ENCODE measurements around the gene GPANK1. TPM values are rescaled to one million over a fixed set of nuclear protein-coding genes. Genes with fewer than 3 reads are reported as not detected.
A peak's percentile ranks its signal among the peaks of the same experiment; 100 is the strongest.

GPANK1 gene
- total and polyA plus RNA-seq, 7 experiments from 2014 or later = 12.8 to 35.1 (median 27.2) TPM

DNA sequence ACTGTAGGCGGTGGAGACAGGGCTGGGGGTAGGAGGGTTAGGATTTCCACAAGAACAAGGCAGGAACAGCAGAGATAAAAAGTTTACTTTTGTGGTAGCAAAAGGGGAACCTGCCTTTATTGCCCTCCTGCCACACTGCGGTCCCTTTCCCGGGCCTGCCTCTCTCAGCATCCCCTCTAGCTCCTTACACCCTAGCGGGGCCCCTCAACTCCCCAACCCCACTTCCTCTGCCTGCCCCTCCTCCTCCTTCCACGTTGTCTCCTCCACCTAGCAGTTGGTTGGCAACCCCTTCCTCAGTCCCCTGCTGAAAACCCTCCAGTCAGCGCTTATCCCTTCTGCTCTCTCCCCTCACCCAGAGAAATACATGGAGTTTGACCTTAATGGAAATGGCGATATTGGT is 49.0 kb downstream of the GPANK1 start:
- intact Hi-C loops (cut with micrococcal nuclease) = no loop called here
- no peak for ATAC-seq
- Histone ChIP-seq H3K36me3 (ENCODE audit: control insufficient read depth in 2 of 3, insufficient read depth in 3 of 3, low read length in 3 of 3) (no peaks in the 10 kb centered on the region), H3K4me3 (ENCODE audit: low read length) (peak overlapping the region; percentile 59), H3K9me3 (ENCODE audit: control insufficient read depth in 2 of 3, low read length in 3 of 3) (no peaks in the 10 kb centered on the region), H3K27ac (ENCODE audit: low read depth, low read length) (peak overlapping the region; percentile 70), H3K4me1 (ENCODE audit: control insufficient read depth in 2 of 2, insufficient read depth in 2 of 2, low read length in 2 of 2) (peaks cover 3 to 26% of the 10 kb centered on the region in 2 donors), H3K27me3 (ENCODE audit: control insufficient read depth in 2 of 2, insufficient read depth in 2 of 2, low read length in 2 of 2) (no peaks in the 10 kb centered on the region)
- Mint-ChIP-seq H3K27ac (peak overlapping the region; percentile 79 to 94 (median 90)), H3K27me3 (peaks cover 0 to 3% (median 0%) of the 10 kb centered on the region in 5 donors), H3K36me3 (peaks cover 0 to 12% (median 0%) of the 10 kb centered on the region in 5 donors), H3K9me3 (peaks cover 0 to 1% (median 0%) of the 10 kb centered on the region in 11 donors), H3K4me3 (peak overlapping the region; percentile 77 to 91 (median 86)), H3K4me1 (peaks cover 23 to 54% (median 46%) of the 10 kb centered on the region in 7 donors)
- DNase-seq = peak in 8 of 9 donors; percentile 36 to 55 (median 46)
- POLR2A ChIA-PET = interaction anchor here (1.2 to 66.4 kb wide), 6 partner anchors 13 to 52 kb away, joined by 3 to 3078 read pairs (median 12); partner anchors contain the start of genes ATP6V1G2, BAG6, DDX39B and GPANK1
- CTCF ChIA-PET = interaction anchor here (1.1 to 3.3 kb wide), 3 partner anchors 19 to 74 kb away, joined by 3 to 26 read pairs (median 3); partner anchors contain the start of gene DDX39B

DNA sequence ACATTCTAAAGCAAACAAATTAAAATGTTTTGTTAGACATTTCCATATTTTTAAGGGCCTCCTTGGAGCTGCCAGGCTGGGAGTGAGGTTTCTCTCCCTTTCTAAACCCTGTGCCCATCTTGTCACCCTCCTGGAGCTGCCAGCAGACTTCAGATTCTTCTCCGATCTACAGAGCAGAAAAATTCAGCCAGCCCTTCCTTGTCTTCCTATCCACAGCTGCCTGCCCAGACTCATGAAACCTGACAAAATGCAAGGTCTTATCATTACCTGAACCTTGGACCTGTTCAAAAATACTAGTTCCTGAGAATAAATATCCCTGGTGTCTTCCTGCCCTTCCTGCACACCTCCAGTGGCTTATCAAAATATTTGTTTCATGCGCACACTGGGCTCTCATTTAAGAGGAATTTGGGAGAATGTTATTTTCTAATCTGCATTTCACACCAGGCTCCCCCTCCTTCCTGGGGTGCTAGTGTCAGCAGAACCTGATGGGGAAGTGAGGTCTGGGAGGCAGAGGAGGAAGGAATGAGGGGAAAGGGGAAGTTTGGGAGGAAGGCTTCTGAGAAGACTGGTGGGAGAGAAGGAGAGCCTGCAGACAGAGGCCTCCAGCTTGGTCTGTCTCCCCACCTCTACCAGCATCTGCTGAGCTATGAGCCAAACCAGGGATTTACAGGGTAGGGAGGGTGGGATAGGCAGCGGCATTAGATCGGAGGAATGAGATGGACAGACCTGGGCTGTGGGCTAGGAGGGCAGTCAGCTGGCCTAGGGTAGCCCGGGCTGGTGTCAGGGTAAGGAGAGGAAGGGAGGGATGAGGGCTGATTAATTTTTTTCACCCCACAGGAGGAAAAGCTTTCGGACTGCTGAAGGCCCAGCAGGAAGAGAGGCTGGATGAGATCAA is 49.9 kb downstream of the GPANK1 start, which contains the start of gene AIF1:
Gene AIF1, plus strand, starts transcription at position 551 of the 895 bp plus-strand sequence. Its CDS starts 96 bp downstream, at position 647.
- no peak for ATAC-seq
- H3K4me3 ChIP-seq (ENCODE audit: low read length) = peak within 1 kb of the TSS; percentile 59
- H3K27me3 Mint-ChIP-seq = peaks cover 0 to 3% (median 0%) of the 10 kb centered on the region in 5 donors
- peak within 1 kb of the TSS; percentile 70 for H3K27ac ChIP-seq (ENCODE audit: low read depth, low read length)
- peaks cover 23 to 49% (median 42%) of the 10 kb centered on the region in 7 donors for H3K4me1 Mint-ChIP-seq
- H3K27me3 ChIP-seq (ENCODE audit: control insufficient read depth in 2 of 2, insufficient read depth in 2 of 2, low read length in 2 of 2) = no peaks in the 10 kb centered on the region
- H3K9me3 Mint-ChIP-seq = peaks cover 0 to 1% (median 0%) of the 10 kb centered on the region in 11 donors
- peak within 1 kb of the TSS; percentile 79 to 94 (median 90) for H3K27ac Mint-ChIP-seq
- H3K4me3 Mint-ChIP-seq = peak within 1 kb of the TSS; percentile 77 to 91 (median 86)
- POLR2A ChIA-PET = interaction anchor here (0.5 to 66.4 kb wide), 6 partner anchors 12 to 112 kb away, joined by 3 to 3078 read pairs (median 10); partner anchors contain the start of genes ATP6V1G2, BAG6, DDX39B and LST1
- H3K36me3 ChIP-seq (ENCODE audit: control insufficient read depth in 2 of 3, insufficient read depth in 3 of 3, low read length in 3 of 3) = no peaks in the 10 kb centered on the region
- H3K36me3 Mint-ChIP-seq = peaks cover 0 to 12% (median 0%) of the 10 kb centered on the region in 5 donors
- DNase-seq = no peak
- CTCF ChIA-PET = interaction anchor here (3.3 kb wide), 1 partner anchor 18 kb away, joined by 26 read pairs; no protein-coding TSS in a partner anchor
- intact Hi-C loops (cut with micrococcal nuclease) = no loop called here
- H3K4me1 ChIP-seq (ENCODE audit: control insufficient read depth in 2 of 2, insufficient read depth in 2 of 2, low read length in 2 of 2) = peaks cover 3 to 26% of the 10 kb centered on the region in 2 donors
- no peaks in the 10 kb centered on the region for H3K9me3 ChIP-seq (ENCODE audit: control insufficient read depth in 2 of 3, low read length in 3 of 3)

DNA sequence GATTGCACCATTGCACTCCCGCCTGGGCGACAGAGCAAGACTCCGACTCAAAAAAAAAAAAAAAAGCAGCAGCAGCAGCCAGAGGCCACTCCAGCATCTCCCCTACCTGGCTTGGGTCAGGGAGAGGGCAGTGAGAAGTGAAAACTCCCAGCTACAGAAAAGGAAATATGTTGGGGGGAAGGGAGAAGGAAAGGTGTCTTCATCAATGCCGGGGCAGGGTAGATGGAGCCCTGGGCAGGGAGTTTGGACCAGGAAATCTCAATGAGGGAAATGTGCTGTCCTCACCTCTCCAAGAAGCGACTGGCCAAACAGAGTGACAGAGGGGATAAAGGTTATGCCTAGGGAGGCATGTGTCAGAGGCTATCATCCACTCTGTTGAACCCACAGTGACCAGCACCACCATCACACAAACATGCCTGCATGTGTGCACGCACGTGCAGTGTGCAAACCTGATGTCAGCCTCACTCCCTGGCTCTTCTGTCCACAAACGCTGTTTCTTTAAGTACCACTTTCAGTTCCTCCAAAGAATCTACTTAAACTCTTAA is 50.6 kb downstream of the GPANK1 start:
- no peaks in the 10 kb centered on the region for H3K36me3 ChIP-seq (ENCODE audit: control insufficient read depth in 2 of 3, insufficient read depth in 3 of 3, low read length in 3 of 3)

More for the DNA sequence above, 50.6 kb downstream of the GPANK1 start:
- H3K4me1 Mint-ChIP-seq = peaks cover 23 to 43% (median 36%) of the 10 kb centered on the region in 7 donors
- H3K27ac Mint-ChIP-seq = peak overlapping the region in 4 of 9 donors; percentile 48 to 93 (median 90)
- DNase-seq = no peak
- H3K36me3 Mint-ChIP-seq = peaks cover 0 to 9% (median 0%) of the 10 kb centered on the region in 5 donors
- Histone ChIP-seq H3K27me3 (ENCODE audit: control insufficient read depth in 2 of 2, insufficient read depth in 2 of 2, low read length in 2 of 2) (no peaks in the 10 kb centered on the region), H3K9me3 (ENCODE audit: control insufficient read depth in 2 of 3, low read length in 3 of 3) (no peaks in the 10 kb centered on the region), H3K4me1 (ENCODE audit: control insufficient read depth in 2 of 2, insufficient read depth in 2 of 2, low read length in 2 of 2) (peaks cover 0 to 23% of the 10 kb centered on the region in 2 donors), H3K4me3 (ENCODE audit: low read length) (no peak overlapping the region), H3K27ac (ENCODE audit: low read depth, low read length) (no peak overlapping the region)
- H3K27me3 Mint-ChIP-seq = peaks cover 0 to 3% (median 0%) of the 10 kb centered on the region in 5 donors
- CTCF ChIA-PET = interaction anchor here (0.8 kb wide), 1 partner anchor 16 kb away, joined by 3 read pairs; no protein-coding TSS in a partner anchor
- peak; percentile 49 for ATAC-seq
- POLR2A ChIA-PET = interaction anchor here (0.9 to 66.4 kb wide), 2 partner anchors 35 to 50 kb away, joined by 3 to 3078 read pairs; partner anchors contain the start of genes ATP6V1G2, DDX39B, LST1 and LTA
- peaks cover 0 to 1% (median 0%) of the 10 kb centered on the region in 11 donors for H3K9me3 Mint-ChIP-seq
- intact Hi-C loops (cut with micrococcal nuclease) = no loop called here
- H3K4me3 Mint-ChIP-seq = peak overlapping the region in 1 of 10 donors; percentile 6

Small RNA genes within 50 kb of the gene (microRNA-seq; reads per million reads assigned to microRNA genes)
- gene MIR4646 (ENCODE audit: borderline microRNAs expressed) = not detected
- not detected for gene MIR6832 (ENCODE audit: borderline microRNAs expressed)

Other genes with a start within 250 kb of the GPANK1 start
Only the 30 nearest of the 37 such genes appear.
- gene MCCD1, start 136.0 kb downstream of the GPANK1 start, total RNA-seq = not detected
- gene MCCD1, start 136.0 kb downstream of the GPANK1 start, polyA plus RNA-seq = not detected
- gene DDX39B, start 123.0 kb downstream of the GPANK1 start, total RNA-seq = 100 to 1,000 TPM; 443 to 761 (median 546) TPM
- 100 to 1,000 TPM; 106 to 125 TPM for gene DDX39B, start 123.0 kb downstream of the GPANK1 start, polyA plus RNA-seq
- gene ATP6V1G2, start 118.4 kb downstream of the GPANK1 start, total RNA-seq = 1 to 10 TPM; 2.7 to 7.5 (median 4.8) TPM
- gene ATP6V1G2, start 118.4 kb downstream of the GPANK1 start, polyA plus RNA-seq = 1 to 10 TPM in 1 of 2 donors, under 1 TPM in 1; 0.38 to 1.9 TPM
- gene NFKBIL1, start 117.4 kb downstream of the GPANK1 start, total RNA-seq = 10 to 100 TPM in 4 of 5 experiments, 1 to 10 TPM in 1; 8.7 to 17.2 (median 11.6) TPM
- gene NFKBIL1, start 117.4 kb downstream of the GPANK1 start, polyA plus RNA-seq = 10 to 100 TPM in 1 of 2 donors, 1 to 10 TPM in 1; 9.4 to 13.8 TPM
- 100 to 1,000 TPM in 1 of 5 experiments, 10 to 100 TPM in 4; 12.3 to 110 (median 20.2) TPM for gene LTA, start 92.7 kb downstream of the GPANK1 start, total RNA-seq
- gene LTA, start 92.7 kb downstream of the GPANK1 start, polyA plus RNA-seq = 10 to 100 TPM; 24.0 to 27.5 TPM
- 100 to 1,000 TPM in 1 of 5 experiments, 10 to 100 TPM in 1, 1 to 10 TPM in 3; 5.4 to 125 (median 8.7) TPM for gene TNF, start 89.4 kb downstream of the GPANK1 start, total RNA-seq
- gene TNF, start 89.4 kb downstream of the GPANK1 start, polyA plus RNA-seq = 1 to 10 TPM in 1 of 2 donors, under 1 TPM in 1; 0.73 to 1.1 TPM
- gene LTB, start 82.6 kb downstream of the GPANK1 start, total RNA-seq = 1,000 to 10,000 TPM in 1 of 5 experiments, 100 to 1,000 TPM in 4; 370 to 1,909 (median 670) TPM
- gene LTB, start 82.6 kb downstream of the GPANK1 start, polyA plus RNA-seq = 1,000 to 10,000 TPM; 1,970 to 2,371 TPM
- 100 to 1,000 TPM in 2 of 5 experiments, 10 to 100 TPM in 3; 15.1 to 234 (median 32.0) TPM for gene LST1, start 78.7 kb downstream of the GPANK1 start, total RNA-seq
- 10 to 100 TPM in 1 of 2 donors, 1 to 10 TPM in 1; 8.4 to 15.3 TPM for gene LST1, start 78.7 kb downstream of the GPANK1 start, polyA plus RNA-seq
- gene NCR3, start 72.0 kb downstream of the GPANK1 start, total RNA-seq = 10 to 100 TPM in 2 of 5 experiments, 1 to 10 TPM in 2, under 1 TPM in 1; 0.97 to 47.1 (median 6.7) TPM
- 10 to 100 TPM; 11.0 to 19.7 TPM for gene NCR3, start 72.0 kb downstream of the GPANK1 start, polyA plus RNA-seq
- gene AIF1, start 49.8 kb downstream of the GPANK1 start, total RNA-seq = 100 to 1,000 TPM in 1 of 5 experiments, 10 to 100 TPM in 4; 33.1 to 160 (median 62.0) TPM
- gene AIF1, start 49.8 kb downstream of the GPANK1 start, polyA plus RNA-seq = 100 to 1,000 TPM; 140 to 182 TPM
- gene PRRC2A, start 44.3 kb downstream of the GPANK1 start, total RNA-seq = 100 to 1,000 TPM; 203 to 238 (median 226) TPM
- 1 to 10 TPM; 3.9 to 8.2 TPM for gene PRRC2A, start 44.3 kb downstream of the GPANK1 start, polyA plus RNA-seq
- 100 to 1,000 TPM; 260 to 321 (median 280) TPM for gene BAG6, start 12.3 kb downstream of the GPANK1 start, total RNA-seq
- gene BAG6, start 12.3 kb downstream of the GPANK1 start, polyA plus RNA-seq = 10 to 100 TPM; 14.4 to 24.3 TPM
- 1 to 10 TPM in 4 of 5 experiments, under 1 TPM in 1; 0.78 to 4.3 (median 2.8) TPM for gene APOM, start 9.1 kb downstream of the GPANK1 start, total RNA-seq
- 1 to 10 TPM; 3.8 to 5.0 TPM for gene APOM, start 9.1 kb downstream of the GPANK1 start, polyA plus RNA-seq
- 10 to 100 TPM; 14.0 to 32.8 (median 23.2) TPM for gene C6orf47, start 4.2 kb downstream of the GPANK1 start, total RNA-seq
- 10 to 100 TPM; 22.3 to 33.7 TPM for gene C6orf47, start 4.2 kb downstream of the GPANK1 start, polyA plus RNA-seq
- 100 to 1,000 TPM; 101 to 215 (median 133) TPM for gene CSNK2B, start 1.1 kb upstream of the GPANK1 start, total RNA-seq
- gene CSNK2B, start 1.1 kb upstream of the GPANK1 start, polyA plus RNA-seq = 100 to 1,000 TPM; 260 to 275 TPM
- gene LY6G5B, start 5.0 kb upstream of the GPANK1 start, total RNA-seq = 10 to 100 TPM; 27.7 to 51.0 (median 42.9) TPM
- gene LY6G5B, start 5.0 kb upstream of the GPANK1 start, polyA plus RNA-seq = not detected
- 1 to 10 TPM; 2.4 to 4.3 (median 3.1) TPM for gene LY6G5C, start 16.1 kb upstream of the GPANK1 start, total RNA-seq
- 10 to 100 TPM in 1 of 2 donors, 1 to 10 TPM in 1; 6.4 to 10.2 TPM for gene LY6G5C, start 16.1 kb upstream of the GPANK1 start, polyA plus RNA-seq
- 10 to 100 TPM; 60.1 to 71.7 (median 65.2) TPM for gene ABHD16A, start 38.3 kb upstream of the GPANK1 start, total RNA-seq
- 10 to 100 TPM; 31.1 to 42.5 TPM for gene ABHD16A, start 38.3 kb upstream of the GPANK1 start, polyA plus RNA-seq
- gene LY6G6F, start 41.9 kb upstream of the GPANK1 start, total RNA-seq = under 1 TPM in 1 of 5 experiments, not detected in 4; 0.56 TPM
- gene LY6G6F, start 41.9 kb upstream of the GPANK1 start, polyA plus RNA-seq = not detected
- gene LY6G6D, start 50.4 kb upstream of the GPANK1 start, total RNA-seq = not detected
- not detected for gene LY6G6D, start 50.4 kb upstream of the GPANK1 start, polyA plus RNA-seq
- gene LY6G6C, start 56.7 kb upstream of the GPANK1 start, total RNA-seq = 1 to 10 TPM in 1 of 5 experiments, not detected in 4; 1.2 TPM
- not detected for gene LY6G6C, start 56.7 kb upstream of the GPANK1 start, polyA plus RNA-seq
- gene MPIG6B, start 58.4 kb upstream of the GPANK1 start, total RNA-seq = 1 to 10 TPM in 1 of 5 experiments, under 1 TPM in 4; 0.12 to 4.7 (median 0.64) TPM
- 1 to 10 TPM in 1 of 2 donors, under 1 TPM in 1; 0.20 to 2.3 TPM for gene MPIG6B, start 58.4 kb upstream of the GPANK1 start, polyA plus RNA-seq
- gene DDAH2, start 64.3 kb upstream of the GPANK1 start, total RNA-seq = 10 to 100 TPM in 2 of 5 experiments, 1 to 10 TPM in 3; 4.9 to 31.4 (median 7.1) TPM
- 10 to 100 TPM; 13.1 to 15.3 TPM for gene DDAH2, start 64.3 kb upstream of the GPANK1 start, polyA plus RNA-seq
- 100 to 1,000 TPM in 2 of 5 experiments, 10 to 100 TPM in 3; 29.3 to 494 (median 58.2) TPM for gene CLIC1, start 71.5 kb upstream of the GPANK1 start, total RNA-seq
- 100 to 1,000 TPM; 102 to 122 TPM for gene CLIC1, start 71.5 kb upstream of the GPANK1 start, polyA plus RNA-seq
- 10 to 100 TPM; 10.3 to 52.2 (median 11.4) TPM for gene MSH5, start 75.0 kb upstream of the GPANK1 start, total RNA-seq
- gene MSH5, start 75.0 kb upstream of the GPANK1 start, polyA plus RNA-seq = 1 to 10 TPM in 1 of 2 donors, under 1 TPM in 1; 0.51 to 2.6 TPM
- 10 to 100 TPM in 1 of 5 experiments, 1 to 10 TPM in 4; 2.3 to 11.1 (median 3.3) TPM for gene SAPCD1, start 97.7 kb upstream of the GPANK1 start, total RNA-seq
- gene SAPCD1, start 97.7 kb upstream of the GPANK1 start, polyA plus RNA-seq = not detected
- 1 to 10 TPM in 3 of 5 experiments, under 1 TPM in 2; 0.53 to 4.5 (median 1.1) TPM for gene VWA7, start 112.3 kb upstream of the GPANK1 start, total RNA-seq
- not detected for gene VWA7, start 112.3 kb upstream of the GPANK1 start, polyA plus RNA-seq
- gene VARS1, start 130.8 kb upstream of the GPANK1 start, total RNA-seq = 10 to 100 TPM; 34.3 to 84.2 (median 53.2) TPM
- gene VARS1, start 130.8 kb upstream of the GPANK1 start, polyA plus RNA-seq = 10 to 100 TPM; 32.2 to 44.8 TPM
- 10 to 100 TPM; 22.9 to 94.5 (median 29.2) TPM for gene LSM2, start 142.0 kb upstream of the GPANK1 start, total RNA-seq
- 10 to 100 TPM; 58.9 to 67.9 TPM for gene LSM2, start 142.0 kb upstream of the GPANK1 start, polyA plus RNA-seq
- gene HSPA1L, start 150.3 kb upstream of the GPANK1 start, total RNA-seq = 1 to 10 TPM; 3.3 to 5.5 (median 4.7) TPM
- gene HSPA1L, start 150.3 kb upstream of the GPANK1 start, polyA plus RNA-seq = 1 to 10 TPM; 2.3 to 3.6 TPM

Data from naive thymus-derived CD4-positive, alpha-beta T cell (primary cell).